T-cell (primary cell): ENCODE measurements around the gene ERC2. TPM values are rescaled to one million over a fixed set of nuclear protein-coding genes. Genes with fewer than 3 reads are reported as not detected.

ENCODE experiments used
- ATAC-seq, 4 experiments: fragments of 200-7000 bp in 3 of 4; fragments of 150-1000 bp in 1 of 4; cut with Tn5 transposase; replicated peaks in 1 of 4; 1 replicate in 3 of 4; 2 replicates in 1 of 4; pipeline ENCODE4 v1.10.0; 2021; ENCODE audit warnings: moderate library complexity in 3 of 4, mild to moderate bottlenecking in 2 of 4, moderate number of reproducible peaks in 1 of 4
- CTCF ChIA-PET, 2 donors: fragments of 300-600 bp; sonication (Branson Sonifier 250); formaldehyde crosslinking; loops; one replicate each; lab custom pipeline; 2022; ENCODE audit warnings: antibody characterized with exemption in 2 of 2; lab: Charles Lee
- POLR2A ChIA-PET, 2 donors: fragments of 300-600 bp; sonication (Branson Sonifier 250); formaldehyde crosslinking; loops; one replicate each; lab custom pipeline; 2022; ENCODE audit warnings: antibody characterized with exemption in 2 of 2; lab: Charles Lee
- DNase-seq, 35 experiments: peaks; one replicate each; pipeline versions ENCODE4 v3.0.0 to v3.0.0-alpha.2; 2013 to 2023
- H3K27ac ChIP-seq: one replicate; pipeline ENCODE4 v1.5.1; 2013; ENCODE audit warnings: low read length
- H3K27me3 ChIP-seq, 2 experiments: replicated peaks in 1 of 2; 1 replicate in 1 of 2; 2 replicates in 1 of 2; pipeline versions ENCODE4 v1.6.1 to v1.7.0; 2013; ENCODE audit warnings: low read length in 1 of 2, mixed read lengths in 1 of 2; ENCODE audit not compliant: control insufficient read depth in 2 of 2, insufficient read depth in 2 of 2; ENCODE audit errors: extremely low read depth in 1 of 2
- H3K36me3 ChIP-seq, 2 donors: 1 replicate in 1 of 2; 2 replicates in 1 of 2; pipeline versions ENCODE4 v1.6.1 to v1.7.0; 2013; ENCODE audit warnings: low read length in 1 of 2; ENCODE audit not compliant: control insufficient read depth in 2 of 2, insufficient read depth in 1 of 2; ENCODE audit errors: extremely low read depth in 1 of 2
- H3K4me1 ChIP-seq, 2 experiments: 1 replicate in 1 of 2; 2 replicates in 1 of 2; pipeline versions ENCODE4 v1.6.1 to v1.7.0; 2013; ENCODE audit warnings: low read length in 2 of 2, mixed read lengths in 1 of 2; ENCODE audit not compliant: insufficient read depth in 2 of 2, control insufficient read depth in 1 of 2; ENCODE audit errors: extremely low read depth in 1 of 2
- H3K4me3 ChIP-seq, 2 donors: 1 replicate in 1 of 2; 2 replicates in 1 of 2; pipeline versions ENCODE4 v1.5.1 to v1.7.0; 2013; ENCODE audit warnings: mild to moderate bottlenecking in 2 of 2, low read length in 1 of 2, moderate library complexity in 1 of 2; ENCODE audit not compliant: control insufficient read depth in 1 of 2; ENCODE audit errors: extremely low read depth in 1 of 2
- H3K9me3 ChIP-seq: 2 replicates; pipeline ENCODE4 v1.7.0; 2013
- H3K27ac Mint-ChIP-seq, 2 donors: one replicate each; pipeline ENCODE4 v1.8.0; 2020 to 2021; ENCODE audit warnings: mild to moderate bottlenecking in 2 of 2, mixed read lengths in 2 of 2
- H3K27me3 Mint-ChIP-seq, 2 donors: one replicate each; pipeline ENCODE4 v1.8.0; 2021 to 2022; ENCODE audit warnings: mixed read lengths in 2 of 2
- H3K36me3 Mint-ChIP-seq: one replicate; pipeline ENCODE4 v1.8.0; 2021; ENCODE audit warnings: mixed read lengths
- H3K4me1 Mint-ChIP-seq, 3 donors: one replicate each; pipeline ENCODE4 v1.8.0; 2020 to 2022; ENCODE audit warnings: mixed read lengths in 3 of 3, mild to moderate bottlenecking in 1 of 3
- H3K4me3 Mint-ChIP-seq, 3 donors: one replicate each; pipeline ENCODE4 v1.8.0; 2020 to 2022; ENCODE audit warnings: mild to moderate bottlenecking in 3 of 3, mixed read lengths in 3 of 3, moderate library complexity in 3 of 3
- H3K9me3 Mint-ChIP-seq, 3 donors: one replicate each; pipeline ENCODE4 v1.8.0; 2020 to 2022; ENCODE audit warnings: mixed read lengths in 3 of 3
- WGBS: methylation state at CpG from one replicate; pipeline ENCODE4 v1.1.5; 2013; ENCODE audit warnings: missing lambda C conversion rate; ENCODE audit not compliant: insufficient coverage; 5-methylcytosine and 5-hydroxymethylcytosine counted together
- total RNA-seq, 35 experiments: library from RNA in 6 of 35; stranded (reverse) in 6 of 35; fragments of 120-200 nt in 1 of 35; gene quantifications; one replicate each; pipeline versions ENCODE4 v1.2.1 to v1.2.4 and lab custom pipeline; 2013 to 2026

The ERC2 gene
- total RNA-seq, 5 donors from 2014 or later (not counting 1 experiment from before 2014, with no cell fraction given), result not detected

GRCh38 chr3:56233742-56234141 lies 234.5 kb downstream of the ERC2 start:
- ATAC-seq (no peak), DNase-seq (no peak)
- Histone ChIP-seq H3K9me3 (no peaks in the 10 kb centered on the region), H3K27ac (no peak overlapping the region), H3K27me3 (no peaks in the 10 kb centered on the region), H3K4me1 (no peaks in the 10 kb centered on the region), H3K4me3 (no peak overlapping the region), H3K36me3 (no peaks in the 10 kb centered on the region)
- no CpG with 5 or more reads among the region's 3 CpGs for WGBS
- no peaks in the 10 kb centered on the region for H3K36me3 Mint-ChIP-seq
- H3K4me3 Mint-ChIP-seq, result no peak overlapping the region
- H3K27me3 Mint-ChIP-seq, result peaks cover 6 to 11% of the 10 kb centered on the region in 2 donors
- ChIA-PET CTCF (no interaction called here), POLR2A (no interaction called here)
- H3K4me1 Mint-ChIP-seq, result no peaks in the 10 kb centered on the region
- H3K9me3 Mint-ChIP-seq, result peaks cover 0 to 4% (median 0%) of the 10 kb centered on the region in 3 donors
- no peak overlapping the region for H3K27ac Mint-ChIP-seq

- Mint-ChIP-seq H3K9me3 (peaks cover 0 to 4% (median 0%) of the 10 kb centered on the region in 3 donors), H3K4me3 (no peak overlapping the region), H3K4me1 (no peaks in the 10 kb centered on the region), H3K27me3 (peaks cover 4 to 10% of the 10 kb centered on the region in 2 donors), H3K27ac (no peak overlapping the region), H3K36me3 (no peaks in the 10 kb centered on the region)
- H3K27me3 ChIP-seq, result no peaks in the 10 kb centered on the region
- no CpG with 5 or more reads among the region's 1 CpG for WGBS
- CTCF ChIA-PET, result interaction anchor here in 1 of 2 donors (0.6 kb wide), 1 partner anchor 1102 kb away, joined by 5 read pairs; no protein-coding TSS in a partner anchor
- DNase-seq (no peak), ATAC-seq (no peak)
- H3K27ac ChIP-seq, result no peak overlapping the region
- POLR2A ChIA-PET, result no interaction called here
- no peak overlapping the region for H3K4me3 ChIP-seq
- no peaks in the 10 kb centered on the region for H3K4me1 ChIP-seq
- H3K36me3 ChIP-seq, result no peaks in the 10 kb centered on the region
- H3K9me3 ChIP-seq, result no peaks in the 10 kb centered on the region
Observed at GRCh38 chr3:56229311-56229710, 239.0 kb downstream of the ERC2 start.

GRCh38 chr3:56222866-56223265 lies 245.4 kb downstream of the ERC2 start:
- ATAC-seq, result no peak
- POLR2A ChIA-PET, result no interaction called here
- Histone ChIP-seq H3K27me3 (no peaks in the 10 kb centered on the region), H3K27ac (no peak overlapping the region), H3K36me3 (no peaks in the 10 kb centered on the region), H3K4me3 (no peak overlapping the region), H3K9me3 (no peaks in the 10 kb centered on the region), H3K4me1 (no peaks in the 10 kb centered on the region)
- Mint-ChIP-seq H3K4me3 (no peak overlapping the region), H3K36me3 (no peaks in the 10 kb centered on the region), H3K27me3 (no peaks in the 10 kb centered on the region), H3K9me3 (no peaks in the 10 kb centered on the region), H3K27ac (no peak overlapping the region), H3K4me1 (no peaks in the 10 kb centered on the region)
- WGBS, result 100% methylated on average over 1 of the region's 2 CpGs
- CTCF ChIA-PET, result no interaction called here
- no peak for DNase-seq

- H3K27ac ChIP-seq, result no peak overlapping the region
- H3K4me1 Mint-ChIP-seq, result no peaks in the 10 kb centered on the region
- DNase-seq (no peak), ATAC-seq (no peak)
- no peaks in the 10 kb centered on the region for H3K27me3 Mint-ChIP-seq
- no peaks in the 10 kb centered on the region for H3K27me3 ChIP-seq
- CTCF ChIA-PET, result interaction anchor here in 1 of 2 donors (0.5 kb wide), 1 partner anchor 25 kb away, joined by 4 read pairs; no protein-coding TSS in a partner anchor
- POLR2A ChIA-PET, result no interaction called here
- H3K36me3 Mint-ChIP-seq, result no peaks in the 10 kb centered on the region
- H3K4me3 Mint-ChIP-seq, result no peak overlapping the region
- H3K9me3 Mint-ChIP-seq, result no peaks in the 10 kb centered on the region
- no peaks in the 10 kb centered on the region for H3K36me3 ChIP-seq
- WGBS, result 100% methylated on average over 1 of the region's 11 CpGs
- H3K4me3 ChIP-seq, result no peak overlapping the region
- no peak overlapping the region for H3K27ac Mint-ChIP-seq
- no peaks in the 10 kb centered on the region for H3K4me1 ChIP-seq
- H3K9me3 ChIP-seq, result no peaks in the 10 kb centered on the region
Observed at GRCh38 chr3:56219894-56220805, 248.1 kb downstream of the ERC2 start.

GRCh38 chr3:56209982-56210751 lies 258.1 kb downstream of the ERC2 start:
- H3K36me3 Mint-ChIP-seq, result no peaks in the 10 kb centered on the region
- no peak for ATAC-seq
- no peaks in the 10 kb centered on the region for H3K4me1 Mint-ChIP-seq
- H3K4me3 Mint-ChIP-seq, result no peak overlapping the region
- ChIA-PET POLR2A (no interaction called here), CTCF (no interaction called here)
- H3K4me3 ChIP-seq, result no peak overlapping the region
- no peak for DNase-seq
- H3K9me3 ChIP-seq, result no peaks in the 10 kb centered on the region
- H3K27ac Mint-ChIP-seq, result no peak overlapping the region
- peaks cover 0 to 10% (median 0%) of the 10 kb centered on the region in 3 donors for H3K9me3 Mint-ChIP-seq
- H3K4me1 ChIP-seq, result no peaks in the 10 kb centered on the region
- H3K27ac ChIP-seq, result no peak overlapping the region
- no peaks in the 10 kb centered on the region for H3K36me3 ChIP-seq
- peaks cover 4 to 10% of the 10 kb centered on the region in 2 donors for H3K27me3 Mint-ChIP-seq
- no CpG with 5 or more reads among the region's 2 CpGs for WGBS
- H3K27me3 ChIP-seq, result peaks cover 0 to 2% of the 10 kb centered on the region in 2 experiments

GRCh38 chr3:56207922-56208321 lies 260.3 kb downstream of the ERC2 start:
- peaks cover 0 to 2% of the 10 kb centered on the region in 2 experiments for H3K27me3 ChIP-seq
- Mint-ChIP-seq H3K4me1 (no peaks in the 10 kb centered on the region), H3K4me3 (no peak overlapping the region), H3K27ac (no peak overlapping the region), H3K27me3 (peaks cover 6 to 12% of the 10 kb centered on the region in 2 donors), H3K36me3 (no peaks in the 10 kb centered on the region), H3K9me3 (peaks cover 0 to 10% (median 0%) of the 10 kb centered on the region in 3 donors)
- no peak overlapping the region for H3K27ac ChIP-seq
- no peaks in the 10 kb centered on the region for H3K36me3 ChIP-seq
- no peak overlapping the region for H3K4me3 ChIP-seq
- no peaks in the 10 kb centered on the region for H3K9me3 ChIP-seq
- DNase-seq (no peak), ATAC-seq (no peak)
- no peaks in the 10 kb centered on the region for H3K4me1 ChIP-seq
- WGBS, result 71% methylated on average over 3 of the region's 4 CpGs
- CTCF ChIA-PET, result no interaction called here
- POLR2A ChIA-PET, result no interaction called here
